Adrenal gland (tissue), 12 donors: ENCODE data around the gene IL34. TPM values are rescaled to one million over a fixed set of nuclear protein-coding genes. Genes with fewer than 3 reads are reported as not detected.
A peak's percentile ranks its signal among the peaks of the same experiment; 100 is the strongest.

Experiments used
- DNase-seq, 7 donors: peaks; one replicate each; pipeline ENCODE4 v3.0.0-alpha.2; 2019 to 2020
- H3K27ac ChIP-seq, 5 donors: fragments of 200-600 bp; sonication (generic) in 4 of 5; 1 replicate in 3 of 5; 2 replicates in 2 of 5; pipeline versions ENCODE4 v1.5.1 to v1.8.0; 2016 to 2020; ENCODE audit warnings: mild to moderate bottlenecking in 1 of 5
- H3K27me3 ChIP-seq: fragments of 200-600 bp; 2 replicates; pipeline ENCODE4 v1.8.0; 2021
- H3K36me3 ChIP-seq, 2 donors: fragments of 200-600 bp; replicated peaks in 1 of 2; 1 replicate in 1 of 2; 2 replicates in 1 of 2; pipeline versions ENCODE4 v1.5.1 to v1.8.0; 2018 to 2022
- H3K4me1 ChIP-seq, 2 donors: fragments of 200-600 bp; replicated peaks in 1 of 2; 1 replicate in 1 of 2; 2 replicates in 1 of 2; pipeline versions ENCODE4 v1.5.1 to v1.8.0; 2018 to 2021
- H3K4me3 ChIP-seq, 4 donors: fragments of 200-600 bp; sonication (generic) in 3 of 4; one replicate each; pipeline ENCODE4 v1.5.1; 2016 to 2018
- H3K9me3 ChIP-seq, 3 donors: fragments of 200-600 bp; sonication (generic) in 1 of 3; replicated peaks in 1 of 3; 1 replicate in 2 of 3; 2 replicates in 1 of 3; pipeline versions ENCODE4 v1.5.1 to v1.8.0; 2016 to 2021
- POLR2A ChIP-seq, 2 donors: fragments of 450-650 bp; IDR thresholded peaks; one replicate each; pipeline ENCODE4 v1.6.1; 2017; ENCODE audit warnings: antibody characterized with exemption in 2 of 2, mild to moderate bottlenecking in 2 of 2, moderate library complexity in 1 of 2
- WGBS, 4 donors: extraction: QIAGEN DNeasy Blood & Tissue Kit in 2 of 4; methylation state at CpG; one replicate each; pipeline versions ENCODE4 v1.1.5 to v1.1.7; 2013 to 2017; 5-methylcytosine and 5-hydroxymethylcytosine counted together
- intact Hi-C, 2 donors: fragments of 100-400 bp; cut with DNase I; formaldehyde crosslinking; loops; one replicate each; pipeline versions ENCODE4 v1.14.1 to v1.15.0; 2022 to 2023
- polyA plus RNA-seq, 3 donors: library from polyadenylated mRNA; stranded (reverse); fragments of 200-250 nt in 2 of 3; fragments of 350-450 nt in 1 of 3; fragmentation: Illumina TruSeq in 1 of 3; extraction: RNeasy Lipid Tissue Mini Kit (QIAGEN cat#74804) in 1 of 3; gene quantifications; one replicate each; pipeline ENCODE4 v1.2.3, GENCODE V29; 2013 to 2014
- total RNA-seq, 9 donors: library from RNA; depleted of rRNA in 4 of 9; stranded (reverse); fragments of >200 nt in 4 of 9; fragments of 120-200 nt in 1 of 9; fragmentation: NEBNext Ultra II Directional in 1 of 9; extraction: Animal tissue kit (Norgen Biotek cat#: 25700) in 1 of 9; gene quantifications; one replicate each; pipeline versions ENCODE4 v1.1.0 to v1.2.4, GENCODE V29; 2013 to 2023
- TF ChIP-seq, protein P1 (sequence below), 6 experiments: fragments of 450-650 bp in 4 of 6; fragments of 200-600 bp in 2 of 6; sonication (generic) in 1 of 6; IDR thresholded peaks; 1 replicate in 5 of 6; 2 replicates in 1 of 6; pipeline versions ENCODE4 v1.5.1 to v1.8.0; 2016 to 2021; ENCODE audit warnings: antibody characterized with exemption in 6 of 6, mild to moderate bottlenecking in 2 of 6, moderate library complexity in 1 of 6
- donor health status: healthy with polysubstance abuse.
- donor health status: Bipolar disorder and iron deficiency.
- donor health status: DM: yes; HTN: yes; CAD: no.
- donor health status: DM: no; HTN: no; CAD: no.
- donor health status: DM: no; HTN: no; CAD: no.
- donor health status: DM: yes; HTN: yes; CAD: no.

Gene IL34
- total and polyA plus RNA-seq, 12 donors, result 1.2 to 62.9 (median 35.7) TPM

GRCh38 chr16:70702624-70703023 is 56.3 kb downstream of the IL34 start:
- Histone ChIP-seq H3K27me3 (no peaks in the 10 kb centered on the region), H3K4me3 (no peak overlapping the region), H3K4me1 (peaks cover 21 to 49% of the 10 kb centered on the region in 2 donors), H3K9me3 (no peaks in the 10 kb centered on the region), H3K27ac (peak overlapping the region; percentile 48 to 98 (median 91)), H3K36me3 (peaks cover 0 to 6% of the 10 kb centered on the region in 2 donors)
- WGBS, 4 donors, result 57 to 69% (median 64%) methylated on average over 6 to 8 of the region's 8 CpGs
- intact Hi-C loops, result no loop called here
- TF ChIP-seq, protein P1, sequence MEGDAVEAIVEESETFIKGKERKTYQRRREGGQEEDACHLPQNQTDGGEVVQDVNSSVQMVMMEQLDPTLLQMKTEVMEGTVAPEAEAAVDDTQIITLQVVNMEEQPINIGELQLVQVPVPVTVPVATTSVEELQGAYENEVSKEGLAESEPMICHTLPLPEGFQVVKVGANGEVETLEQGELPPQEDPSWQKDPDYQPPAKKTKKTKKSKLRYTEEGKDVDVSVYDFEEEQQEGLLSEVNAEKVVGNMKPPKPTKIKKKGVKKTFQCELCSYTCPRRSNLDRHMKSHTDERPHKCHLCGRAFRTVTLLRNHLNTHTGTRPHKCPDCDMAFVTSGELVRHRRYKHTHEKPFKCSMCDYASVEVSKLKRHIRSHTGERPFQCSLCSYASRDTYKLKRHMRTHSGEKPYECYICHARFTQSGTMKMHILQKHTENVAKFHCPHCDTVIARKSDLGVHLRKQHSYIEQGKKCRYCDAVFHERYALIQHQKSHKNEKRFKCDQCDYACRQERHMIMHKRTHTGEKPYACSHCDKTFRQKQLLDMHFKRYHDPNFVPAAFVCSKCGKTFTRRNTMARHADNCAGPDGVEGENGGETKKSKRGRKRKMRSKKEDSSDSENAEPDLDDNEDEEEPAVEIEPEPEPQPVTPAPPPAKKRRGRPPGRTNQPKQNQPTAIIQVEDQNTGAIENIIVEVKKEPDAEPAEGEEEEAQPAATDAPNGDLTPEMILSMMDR (IDR thresholded peaks at IDR 0.05), result no peak
- no peak for TF ChIP-seq POLR2A (IDR thresholded peaks at IDR 0.05)
- DNase-seq, result peak in 5 of 7 donors; percentile 59 to 83 (median 72)

- Histone ChIP-seq H3K4me1 (peaks cover 21 to 49% of the 10 kb centered on the region in 2 donors), H3K9me3 (no peaks in the 10 kb centered on the region), H3K36me3 (peaks cover 0 to 5% of the 10 kb centered on the region in 2 donors), H3K27me3 (no peaks in the 10 kb centered on the region), H3K4me3 (no peak overlapping the region), H3K27ac (peak overlapping the region; percentile 48 to 98 (median 91))
- peak in 1 of 2 donors; percentile 86 for TF ChIP-seq POLR2A (IDR thresholded peaks at IDR 0.05)
- TF ChIP-seq, protein P1 (IDR thresholded peaks at IDR 0.05), result peak; percentile 14 to 81 (median 74)
- intact Hi-C loops, result no loop called here
- WGBS, 4 donors, result 33 to 46% (median 38%) methylated on average over 8 to 16 of the region's 16 CpGs
- peak; percentile 85 to 97 (median 96) for DNase-seq
Measured at GRCh38 chr16:70703041-70703834, 56.9 kb downstream of the IL34 start.

DNA sequence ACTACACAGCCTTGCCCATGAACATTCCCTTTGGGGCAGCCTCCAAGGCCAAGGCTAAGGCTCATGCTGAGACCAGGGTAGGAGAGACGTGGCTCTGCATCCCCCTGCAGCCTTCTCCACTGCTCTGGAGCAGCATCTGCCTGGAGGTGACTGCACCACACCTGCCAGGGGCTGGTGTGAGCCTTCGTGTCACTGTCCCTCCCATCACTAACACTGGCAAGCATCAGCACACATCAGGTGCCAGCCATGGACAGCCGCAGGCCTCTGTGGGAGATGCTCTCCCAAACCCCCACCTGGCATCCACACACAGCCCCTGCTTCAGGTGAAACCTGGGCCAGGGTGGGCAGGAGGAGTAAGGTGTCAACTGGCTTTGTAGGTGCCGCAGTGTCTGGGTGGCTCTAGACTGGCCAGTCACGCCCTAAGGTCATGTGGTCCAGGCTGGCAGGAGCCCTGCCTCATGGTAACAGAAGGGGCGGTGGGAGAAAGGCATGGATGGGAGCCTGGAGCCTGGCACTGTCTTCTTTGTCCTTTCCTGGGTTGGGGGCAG is 57.5 kb downstream of the IL34 start:
- peak in 1 of 2 donors; percentile 34 for TF ChIP-seq POLR2A (IDR thresholded peaks at IDR 0.05)
- TF ChIP-seq, protein P1 (IDR thresholded peaks at IDR 0.05), result no peak
- 70 to 92% (median 78%) methylated on average over 4 to 6 of the region's 6 CpGs for WGBS, 4 donors
- no peaks in the 10 kb centered on the region for H3K27me3 ChIP-seq
- no peaks in the 10 kb centered on the region for H3K36me3 ChIP-seq
- H3K4me1 ChIP-seq, result peaks cover 21 to 49% of the 10 kb centered on the region in 2 donors
- H3K4me3 ChIP-seq, result no peak overlapping the region
- no peak for DNase-seq
- H3K9me3 ChIP-seq, result no peaks in the 10 kb centered on the region
- intact Hi-C loops, result no loop called here
- peak overlapping the region; percentile 33 to 98 (median 91) for H3K27ac ChIP-seq

- DNase-seq, result no peak
- no peaks in the 10 kb centered on the region for H3K9me3 ChIP-seq
- no peak for TF ChIP-seq POLR2A (IDR thresholded peaks at IDR 0.05)
- TF ChIP-seq, protein P1 (IDR thresholded peaks at IDR 0.05), result no peak
- 92 to 100% (median 92%) methylated on average over 1 to 11 of the region's 11 CpGs; no CpG with 5 or more reads in 1 of the 4 donors for WGBS, 4 donors
- H3K36me3 ChIP-seq, result no peaks in the 10 kb centered on the region
- peak overlapping the region in 3 of 5 donors; percentile 91 to 98 (median 96) for H3K27ac ChIP-seq
- H3K4me3 ChIP-seq, result no peak overlapping the region
- H3K4me1 ChIP-seq, result peaks cover 21 to 49% of the 10 kb centered on the region in 2 donors
- intact Hi-C loops, result no loop called here
- no peaks in the 10 kb centered on the region for H3K27me3 ChIP-seq
Measured at GRCh38 chr16:70704586-70704985, 58.2 kb downstream of the IL34 start.
